GM21423 (cell line): ENCODE measurements around the gene OR51M1.

ENCODE experiments used
- ATAC-seq: cut with Tn5 transposase; IDR thresholded peaks from one replicate; pipeline ENCODE4 v1.9.1; 2021; ENCODE audit warnings: mild to moderate bottlenecking, moderate library complexity; ENCODE audit not compliant: unreplicated experiment

Gene OR51M1

GRCh38 chr11:5380740-5381342, 2.8 kb upstream of the OR51M1 start:
- peak; percentile 85 for ATAC-seq

- ATAC-seq = no peak
Observed at GRCh38 chr11:5384335-5384734, 723 bp downstream of the OR51M1 start.

DNA sequence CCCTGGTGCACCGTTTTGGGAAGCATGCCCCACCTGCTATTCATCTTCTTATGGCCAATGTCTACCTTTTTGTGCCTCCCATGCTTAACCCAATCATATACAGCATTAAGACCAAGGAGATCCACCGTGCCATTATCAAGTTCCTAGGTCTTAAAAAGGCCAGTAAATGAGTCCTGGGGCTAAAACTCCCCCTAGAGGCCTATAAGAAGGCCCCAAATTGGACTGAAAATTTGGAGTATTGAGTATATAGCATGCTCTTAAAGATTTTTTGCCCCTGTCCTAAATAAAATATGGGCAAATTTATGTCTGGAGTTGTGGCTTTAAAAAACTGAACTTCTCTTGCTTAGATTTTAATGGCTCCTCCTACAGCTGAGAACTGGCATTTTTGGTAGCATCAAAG, 6.6 kb downstream of the OR51M1 start:
- no peak for ATAC-seq

- ATAC-seq = no peak
Observed at GRCh38 chr11:5394091-5394490, 10.5 kb downstream of the OR51M1 start.

- ATAC-seq = no peak
Observed at GRCh38 chr11:5398936-5399335, 15.3 kb downstream of the OR51M1 start.

- no peak for ATAC-seq
Observed at GRCh38 chr11:5405173-5405572, 21.6 kb downstream of the OR51M1 start.

- no peak for ATAC-seq
Observed at GRCh38 chr11:5420993-5421392, 37.4 kb downstream of the OR51M1 start.

DNA sequence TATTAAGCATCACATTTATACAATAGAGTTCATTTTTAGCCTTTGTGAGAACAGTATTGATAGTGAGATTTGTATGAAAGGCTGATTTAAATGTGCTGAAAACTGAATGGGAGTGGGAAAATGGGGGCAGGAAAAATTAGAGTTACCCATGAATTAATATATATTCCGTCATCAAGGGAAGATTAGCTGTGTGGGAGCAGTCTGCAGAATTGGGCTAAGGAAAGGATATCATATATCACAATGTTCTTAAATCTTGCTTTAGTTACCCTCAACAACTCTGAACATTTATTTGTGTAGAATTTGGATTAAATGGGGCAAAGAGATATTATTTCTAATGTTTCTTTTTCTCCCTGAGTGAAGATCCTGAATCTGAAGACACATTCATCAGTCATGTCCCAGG, 38.2 kb downstream of the OR51M1 start, which contains the start of gene OR51Q1:
OR51Q1 (plus strand) TSS at position 301 of the 400 bp plus-strand sequence; CDS start at position 391, 90 bp downstream.
- ATAC-seq = no peak

- ATAC-seq = no peak
Observed at GRCh38 chr11:5423131-5423530, 39.5 kb downstream of the OR51M1 start.

DNA sequence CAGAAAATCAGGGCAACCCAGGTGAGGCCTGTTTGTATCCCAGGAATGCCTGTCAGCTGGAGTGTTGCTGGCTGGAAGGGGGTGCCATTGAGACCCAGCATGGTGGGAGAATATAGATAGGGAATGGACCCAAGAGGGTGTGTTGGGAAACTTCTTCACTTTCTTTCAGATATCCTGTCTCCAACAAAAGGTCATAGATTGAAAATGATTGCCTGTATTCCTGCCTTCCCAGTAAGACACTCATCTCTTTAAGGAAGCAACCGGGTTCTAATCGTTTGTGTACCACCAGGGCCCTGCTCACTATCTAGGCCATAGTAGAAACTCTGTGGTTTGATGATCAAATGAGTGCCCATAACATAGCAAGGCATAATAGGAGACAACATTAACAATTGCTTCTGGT, 57.8 kb downstream of the OR51M1 start, which contains the start of gene OR51I1:
OR51I1 (minus strand) TSS at position 101 of the 400 bp plus-strand sequence; CDS start at position 101, 0 bp downstream.
- ATAC-seq = no peak
